Measurements from ENCODE around the gene PCID2.

The PCID2 gene

DNA sequence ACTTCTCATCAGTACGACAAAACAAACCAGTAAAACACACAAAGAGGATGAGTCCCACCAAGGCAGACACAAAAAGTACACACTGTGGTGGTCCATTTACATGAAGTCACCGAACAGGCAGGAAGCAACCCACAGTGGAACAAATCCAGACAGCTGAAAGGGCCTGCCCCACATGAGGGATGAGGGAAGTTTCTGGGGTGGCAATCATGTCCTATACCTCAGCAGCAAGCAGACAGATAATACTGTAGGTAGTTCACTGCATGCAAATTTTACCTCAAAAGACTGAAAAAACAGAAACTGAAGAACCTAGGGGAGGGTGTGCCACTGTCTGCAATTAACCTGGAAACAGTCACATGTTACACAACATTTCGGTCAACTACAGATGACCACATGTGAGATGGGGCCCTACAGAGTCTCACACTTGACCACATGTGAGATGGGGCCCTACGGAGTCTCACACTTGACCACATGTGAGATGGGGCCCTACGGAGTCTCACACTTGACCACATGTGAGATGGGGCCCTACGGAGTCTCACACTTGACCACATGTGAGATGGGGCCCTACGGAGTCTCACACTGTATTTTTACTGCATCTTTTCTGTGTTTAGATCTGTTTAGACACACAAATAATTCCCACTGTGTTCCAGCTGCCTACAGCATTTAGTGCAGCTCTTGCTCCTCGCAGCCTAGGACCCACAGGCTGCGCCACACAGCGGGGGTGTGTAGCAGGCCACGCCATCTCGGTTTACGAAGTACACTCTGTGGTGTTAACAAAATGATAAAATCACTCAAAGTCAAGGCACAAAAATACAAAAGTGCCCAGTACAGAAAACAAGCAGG lies 22.2 kb downstream of the PCID2 start:
- DNase-seq, result no peak

DNA sequence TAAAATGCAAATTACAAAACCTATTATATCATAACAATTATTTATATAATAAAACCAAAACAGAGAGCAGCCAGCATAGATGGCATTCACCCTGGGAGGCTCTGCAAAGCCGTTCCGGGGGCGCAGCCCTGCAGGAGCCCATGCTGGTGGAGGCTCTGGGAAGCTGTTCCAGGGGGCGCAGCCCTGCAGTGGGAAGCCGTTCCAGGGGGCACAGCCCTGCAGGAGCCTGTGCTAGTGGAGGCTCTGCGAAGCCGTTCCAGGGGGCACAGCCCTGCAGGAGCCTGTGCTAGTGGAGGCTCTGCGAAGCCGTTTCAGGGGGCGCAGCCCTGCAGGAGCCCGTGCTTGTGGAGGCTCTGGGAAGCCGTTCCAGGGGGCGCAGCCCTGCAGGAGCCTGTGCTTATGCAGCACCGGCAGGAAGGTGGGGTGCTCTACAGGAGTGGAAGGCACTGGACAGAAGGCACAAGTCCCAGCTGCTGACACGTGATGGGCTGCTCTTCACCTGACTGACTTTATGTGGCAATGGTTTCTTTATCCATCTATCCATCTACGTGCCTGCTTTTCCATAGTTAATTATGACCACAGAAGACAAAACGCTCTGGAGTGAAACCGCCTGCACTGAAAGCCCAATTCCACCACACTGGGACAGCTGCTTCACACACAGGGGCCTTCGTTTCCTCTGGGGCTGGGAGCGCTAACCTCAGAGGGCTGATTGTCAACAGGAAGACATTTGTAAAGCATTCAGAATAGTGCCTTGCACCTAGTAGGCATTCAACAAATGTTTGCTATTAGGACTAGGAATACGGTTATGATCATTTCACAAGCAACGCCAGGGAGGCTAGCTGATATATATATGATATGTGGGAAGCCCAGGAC lies 23.7 kb downstream of the PCID2 start:
- no peak for DNase-seq

DNA sequence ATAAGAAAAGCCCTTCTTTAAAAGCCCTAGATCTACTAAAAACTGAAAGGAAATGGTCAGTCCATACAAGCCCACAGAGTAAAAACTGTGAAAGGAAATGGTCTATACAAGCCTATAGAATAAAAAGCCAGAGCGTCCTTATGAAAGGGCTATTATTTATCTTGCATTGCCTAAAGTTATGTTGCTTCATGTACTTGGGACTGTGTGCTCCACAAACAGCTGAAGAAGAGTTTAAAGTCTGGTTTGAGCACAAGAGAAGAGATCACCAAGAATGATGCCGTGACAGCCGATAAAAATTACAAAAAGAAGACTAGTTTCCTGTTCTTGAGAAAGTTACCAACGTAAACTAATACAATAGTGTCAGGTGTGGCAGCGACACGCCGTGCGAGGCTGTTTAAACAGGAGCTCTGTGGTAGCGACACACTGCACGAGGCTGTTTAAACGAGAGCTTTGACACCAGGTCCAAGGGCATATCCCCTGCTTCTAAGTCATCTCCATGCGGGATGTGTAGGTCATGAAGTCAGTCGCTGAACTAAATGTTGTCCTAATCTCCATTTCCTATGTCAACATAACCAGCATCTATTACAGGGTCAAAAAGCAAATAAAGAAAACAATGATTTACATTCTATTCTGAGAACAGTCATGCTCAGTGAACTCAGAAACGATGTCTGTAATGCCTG lies 24.9 kb downstream of the PCID2 start:
- DNase-seq, result no peak

DNA sequence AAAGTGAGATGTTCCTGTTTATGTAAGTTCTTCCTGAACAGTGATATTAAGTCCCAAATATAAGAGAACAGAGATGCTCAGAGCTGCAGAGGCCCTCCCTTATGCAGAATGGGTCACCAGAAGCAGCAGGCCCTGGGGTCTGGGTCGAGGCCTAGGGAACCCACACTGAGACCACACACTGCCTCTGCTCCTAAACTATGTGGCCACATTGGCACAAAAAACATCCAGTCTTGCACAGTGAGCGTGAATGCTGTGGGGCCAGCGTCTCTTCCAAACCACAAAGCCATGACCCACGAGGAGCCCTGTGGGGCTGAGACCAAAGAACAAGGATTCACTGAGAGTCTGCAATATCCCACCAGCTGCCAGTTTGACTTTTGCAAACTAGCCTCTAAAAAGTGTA lies 26.4 kb downstream of the PCID2 start:
- no peak for DNase-seq

DNA sequence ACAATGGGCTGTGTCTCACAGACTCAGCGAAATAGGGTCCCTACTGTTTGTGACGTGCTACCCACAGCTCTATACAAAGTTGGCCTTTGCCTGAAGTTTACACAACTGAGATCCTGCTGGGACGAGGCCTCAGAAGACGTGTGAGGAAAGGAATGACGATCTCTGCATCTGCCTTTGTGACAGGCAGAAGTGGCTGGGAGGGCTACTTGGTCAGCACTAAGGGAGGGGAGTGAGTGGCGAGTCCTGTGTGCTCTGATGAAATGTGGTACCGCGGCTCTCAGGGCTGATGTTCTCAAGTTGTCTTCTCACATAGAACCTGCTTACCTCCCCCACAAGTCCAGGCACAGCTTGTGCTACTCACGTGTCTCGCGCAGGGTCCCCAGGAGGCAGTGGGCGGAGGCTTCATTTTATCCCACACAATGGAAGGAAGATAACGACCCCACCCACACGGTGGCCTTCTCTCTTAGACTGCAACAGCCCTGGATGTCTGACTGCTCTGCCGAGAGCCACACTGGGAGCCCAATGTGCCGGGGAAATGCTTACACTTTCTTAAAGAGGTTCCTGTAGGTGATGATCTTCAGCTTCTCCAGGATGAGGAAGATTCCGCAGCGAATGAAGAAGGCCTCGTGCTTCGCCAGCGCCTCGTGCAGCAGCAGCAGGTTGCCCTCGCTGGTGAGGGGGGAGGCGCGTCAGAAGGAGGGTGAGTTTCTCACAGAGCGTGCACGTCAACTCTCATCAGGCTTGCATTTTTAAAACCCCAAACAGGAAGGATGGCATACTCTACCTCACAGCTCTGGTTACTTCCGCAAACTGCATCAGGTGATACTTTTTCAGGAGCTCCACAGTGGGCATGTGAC lies 28.9 kb downstream of the PCID2 start:
- DNase-seq, result no peak

DNA sequence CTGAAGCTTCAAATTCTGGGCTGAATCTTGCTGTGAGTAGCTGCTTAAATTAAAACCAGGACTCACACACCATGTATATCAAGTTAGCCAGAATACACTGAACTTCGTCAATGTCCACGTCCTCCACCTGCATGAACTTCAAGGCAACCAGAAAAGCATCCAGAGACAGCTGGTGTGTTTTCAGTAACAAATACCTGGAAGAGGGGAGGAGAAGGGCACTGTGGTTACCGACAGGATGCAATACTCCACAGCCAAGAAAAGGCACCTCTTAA lies 29.6 kb downstream of the PCID2 start:
- no peak for DNase-seq

DNA sequence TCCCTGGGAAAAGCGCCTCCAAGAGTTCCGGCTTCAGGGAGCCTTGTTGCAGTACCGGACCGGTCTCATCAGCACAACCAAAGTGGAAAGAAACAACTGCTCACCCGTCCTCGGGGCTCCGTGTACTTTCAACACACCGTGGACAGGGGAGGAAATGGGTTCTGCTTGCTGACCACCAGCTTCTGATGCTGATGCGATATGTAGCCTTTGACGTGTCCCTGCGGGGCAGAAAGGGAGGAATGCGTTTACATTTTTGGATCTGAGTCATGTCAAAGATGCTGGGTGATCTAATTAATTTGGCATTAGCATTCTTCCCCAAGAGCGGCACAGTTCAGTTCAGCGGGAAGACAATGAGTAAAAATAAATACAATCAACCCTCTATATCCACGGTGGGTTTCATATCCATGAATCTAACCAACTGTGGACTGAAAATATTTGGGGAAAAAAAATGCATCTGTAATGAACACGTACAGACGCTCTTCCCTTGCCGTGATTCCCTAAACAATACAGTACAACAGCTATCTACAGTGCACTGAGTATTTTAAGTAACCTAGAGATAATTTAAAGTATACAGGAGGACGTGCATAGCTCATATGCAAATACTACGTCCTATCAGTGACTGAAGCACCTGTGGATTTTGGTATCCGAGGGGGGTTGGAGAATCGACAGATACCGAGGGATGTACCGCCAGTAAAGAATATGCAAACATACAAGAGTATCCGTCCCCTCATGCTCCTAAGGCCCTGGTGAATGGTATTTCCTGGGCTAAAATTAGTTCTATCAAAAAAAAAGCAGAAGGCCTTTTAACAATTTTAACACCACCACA lies 30.2 kb downstream of the PCID2 start:
- no peak for DNase-seq

DNA sequence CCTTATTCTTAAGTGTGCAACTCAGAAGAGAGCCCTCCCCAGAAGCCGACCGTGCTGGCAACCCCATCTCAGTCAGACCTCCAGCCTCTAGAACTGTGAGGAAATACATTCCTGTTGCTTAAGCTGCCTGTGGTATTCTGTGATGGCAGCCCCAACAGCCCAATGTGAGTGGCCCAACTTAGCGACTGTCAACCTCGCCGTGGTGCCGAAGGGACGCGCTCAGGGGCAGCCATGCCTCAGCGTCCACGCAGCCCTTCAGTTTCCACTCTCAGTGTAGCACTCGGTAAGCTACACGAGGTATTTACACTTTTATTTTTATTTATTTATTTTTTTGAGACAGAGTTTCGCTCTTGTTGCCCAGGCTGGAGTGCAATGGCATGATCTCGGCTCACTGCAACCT lies 31.6 kb downstream of the PCID2 start:
- DNase-seq, result no peak

DNA sequence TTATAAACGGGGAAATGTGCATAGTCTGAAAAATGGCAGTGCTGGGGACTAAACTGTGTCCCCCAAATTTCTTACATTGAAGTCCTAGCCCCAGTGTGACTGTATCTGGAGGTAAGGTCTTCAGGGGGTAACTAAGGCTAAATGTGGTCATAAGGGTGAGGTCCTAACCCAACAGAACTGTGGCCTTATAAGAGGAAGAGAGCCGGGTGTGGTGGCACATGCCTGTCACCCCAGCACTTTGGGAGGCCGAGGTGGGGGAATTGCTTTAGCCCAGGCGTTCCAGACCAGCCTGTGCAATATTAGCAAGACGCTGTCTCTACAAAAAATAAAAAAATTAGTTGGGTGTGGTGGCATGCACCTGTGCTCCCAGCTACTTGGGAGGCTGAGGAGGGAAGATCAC lies 32.2 kb downstream of the PCID2 start:
- no peak for DNase-seq

DNA sequence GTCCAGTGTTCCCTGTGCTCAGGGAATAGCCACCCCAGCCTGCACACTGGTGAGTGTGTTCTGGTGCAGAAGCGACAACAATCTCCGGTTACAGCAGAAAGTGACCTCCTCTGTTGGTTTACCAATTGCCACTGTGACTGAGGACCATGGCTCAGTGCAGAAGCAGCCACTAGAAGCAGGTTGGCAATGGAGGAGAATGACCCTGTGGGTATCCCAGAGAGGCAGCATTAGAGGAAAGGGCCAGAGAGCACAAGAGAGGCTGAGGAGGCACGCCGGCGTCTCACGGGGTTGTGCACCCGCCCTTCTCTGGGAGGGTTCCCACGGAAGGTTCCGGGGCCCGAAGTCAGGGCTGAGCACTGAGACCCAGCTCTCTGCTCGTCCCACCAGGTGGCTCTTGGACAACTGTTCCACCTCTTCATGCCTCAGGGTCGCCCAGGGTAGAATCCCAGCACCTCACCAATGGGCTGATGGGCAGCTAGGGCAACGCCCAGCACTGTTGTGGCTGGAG lies 36.0 kb downstream of the PCID2 start:
- no peak for DNase-seq

DNA sequence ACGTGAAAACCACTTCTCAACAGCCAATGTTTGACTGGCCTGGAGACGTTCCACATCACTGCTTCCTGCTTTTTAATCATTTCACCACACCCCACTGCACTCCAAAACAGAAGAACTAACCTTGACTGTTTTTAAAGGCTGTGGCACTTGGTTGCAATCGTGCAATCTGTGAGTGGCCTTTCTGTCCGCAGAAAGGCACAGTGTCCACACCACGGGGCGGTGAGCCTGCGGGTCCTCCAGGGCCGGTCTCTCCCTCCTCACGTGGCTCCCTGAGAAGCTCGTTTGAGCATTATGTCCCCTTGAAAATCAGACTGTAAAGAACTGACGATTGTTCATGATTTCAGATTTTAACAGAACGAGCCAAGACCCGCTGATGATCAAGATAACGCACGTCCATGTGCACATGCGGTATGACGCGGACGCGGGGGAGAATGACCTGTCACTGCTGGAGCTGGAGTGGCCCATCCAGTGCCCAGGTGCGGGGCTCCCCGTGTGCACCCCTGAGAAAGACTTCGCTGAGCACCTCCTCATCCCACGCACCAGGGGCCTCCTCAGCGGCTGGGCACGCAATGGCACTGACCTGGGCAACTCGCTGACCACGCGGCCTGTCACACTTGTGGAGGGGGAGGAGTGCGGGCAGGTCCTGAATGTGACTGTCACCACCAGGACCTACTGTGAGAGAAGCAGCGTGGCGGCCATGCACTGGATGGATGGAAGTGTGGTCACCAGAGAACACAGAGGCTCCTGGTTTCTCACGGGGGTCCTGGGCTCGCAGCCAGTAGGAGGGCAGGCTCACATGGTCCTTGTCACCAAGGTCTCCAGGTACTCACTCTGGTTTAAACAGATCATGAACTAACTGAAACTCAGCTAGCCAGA lies 37.0 kb downstream of the PCID2 start:
- no peak for DNase-seq

DNA sequence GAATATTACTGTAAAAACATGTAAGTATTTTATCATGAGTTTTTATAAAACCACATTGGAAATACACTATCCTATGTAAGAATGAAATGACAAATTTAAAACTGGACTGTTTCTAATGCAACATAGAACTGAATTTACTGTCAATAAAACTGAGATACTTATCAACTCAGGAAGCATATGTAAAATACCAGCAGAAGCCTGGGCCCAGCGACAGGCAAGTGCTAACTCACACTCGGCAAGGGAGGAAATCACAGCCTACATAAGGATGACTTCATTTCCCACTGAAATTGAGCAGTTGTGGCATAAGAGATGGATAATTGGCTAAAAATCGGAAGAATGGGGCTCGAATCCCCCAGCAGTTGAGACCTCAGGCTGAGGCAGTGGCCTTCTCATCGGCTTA lies 38.0 kb downstream of the PCID2 start:
- no peak for DNase-seq

DNA sequence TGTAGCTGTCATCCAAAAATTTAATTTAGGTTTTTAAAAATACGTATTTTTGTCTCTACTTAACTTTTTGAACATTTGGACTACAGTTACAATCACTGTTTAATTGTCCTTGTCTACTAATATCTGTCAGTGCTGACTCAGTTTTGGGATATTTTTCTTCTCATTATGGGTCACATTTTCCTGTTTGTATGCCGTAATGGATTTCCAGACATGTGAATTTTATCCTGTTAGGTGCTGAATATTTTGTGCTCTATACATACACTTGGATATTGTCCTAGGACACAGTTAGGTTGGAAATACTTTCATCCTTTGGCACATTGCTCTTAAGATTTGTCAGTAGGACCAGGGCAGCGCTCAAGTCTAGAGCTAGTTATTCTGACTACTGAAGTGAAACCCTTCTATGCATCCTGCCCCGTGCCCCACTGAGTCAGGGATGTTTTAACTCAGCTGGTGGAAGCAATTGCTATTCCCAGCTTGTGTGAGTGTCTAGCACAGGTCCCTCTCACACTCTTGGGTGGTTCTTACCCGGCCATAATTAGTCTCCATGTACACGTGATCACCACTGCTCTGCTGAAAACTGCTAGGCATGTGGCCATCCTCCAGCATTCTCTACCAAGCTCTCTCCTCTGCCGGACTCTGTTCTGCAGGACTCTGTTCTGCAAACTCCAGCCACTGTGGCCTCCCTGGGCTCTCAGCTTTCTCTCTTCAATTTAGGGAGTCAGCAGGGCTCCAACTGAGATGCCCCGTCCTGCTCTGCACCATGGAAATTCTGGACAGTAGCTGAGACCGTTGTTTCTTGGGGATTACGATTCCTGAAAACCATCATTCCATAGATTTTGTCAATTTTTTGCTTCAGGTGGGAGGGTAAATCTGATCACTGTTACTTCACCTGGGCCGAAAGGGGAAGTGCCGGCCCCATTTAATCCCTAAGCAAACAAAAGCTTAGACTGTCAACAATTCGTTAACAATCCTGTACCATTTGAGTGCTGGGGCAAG lies 38.9 kb downstream of the PCID2 start:
- DNase-seq, result no peak

DNA sequence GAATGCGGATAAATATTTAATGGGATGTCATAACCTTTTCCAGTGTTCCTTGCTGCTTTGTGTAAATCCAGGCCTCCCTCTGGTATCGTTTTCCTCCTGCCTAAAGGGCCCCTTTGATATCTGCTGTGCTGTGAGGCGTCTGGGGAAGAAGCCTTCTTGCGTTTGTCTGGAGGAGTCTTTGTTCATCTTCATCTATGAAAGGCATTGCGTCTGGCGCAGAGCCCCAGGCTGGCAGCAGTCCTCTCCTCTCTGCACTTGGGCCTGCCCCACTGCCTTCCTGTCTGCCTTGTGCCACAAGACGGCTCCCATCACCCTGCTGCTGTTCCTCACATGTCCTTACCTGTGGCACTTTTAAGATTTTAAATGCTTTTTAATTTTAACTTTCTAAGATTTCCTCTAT lies 40.3 kb downstream of the PCID2 start:
- no peak for DNase-seq

DNA sequence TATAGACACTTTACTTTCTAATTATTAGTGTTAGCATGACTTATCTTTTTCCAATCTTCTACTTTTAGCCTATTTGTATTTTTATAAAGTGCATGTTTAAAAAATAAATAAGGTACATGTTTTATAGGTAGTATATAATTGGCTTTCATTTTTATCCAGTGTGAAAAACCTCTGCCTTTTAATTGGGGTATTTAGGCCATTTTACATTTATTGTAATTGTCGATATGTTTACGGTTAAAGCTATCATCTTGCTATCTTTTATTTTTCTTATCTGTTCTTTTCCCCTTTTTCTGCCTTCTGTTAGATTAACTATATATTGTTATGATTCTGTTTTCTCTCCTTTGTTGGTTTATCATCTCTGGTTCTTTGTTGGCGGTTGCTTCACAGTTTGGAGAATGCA lies 40.9 kb downstream of the PCID2 start:
- no peak for DNase-seq

DNA sequence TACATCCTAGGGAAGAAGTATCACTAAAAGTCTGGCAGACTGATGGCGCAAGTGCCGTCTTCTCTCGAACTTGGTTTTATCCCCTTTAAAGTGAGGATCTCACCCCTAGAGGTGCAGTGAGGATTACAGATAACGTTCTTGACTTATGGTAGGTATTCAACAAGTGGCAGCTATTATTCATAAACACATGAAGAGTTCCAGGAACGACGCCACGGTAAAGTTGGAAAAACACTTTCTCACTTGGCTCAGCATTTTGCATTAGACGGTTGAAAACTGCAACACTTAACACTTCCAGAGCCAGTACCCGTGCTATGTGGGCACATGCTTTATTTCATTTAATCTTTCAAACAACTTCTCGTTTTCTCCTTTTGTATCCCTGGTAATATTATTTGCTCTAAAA lies 41.3 kb downstream of the PCID2 start:
- DNase-seq, result no peak

DNA sequence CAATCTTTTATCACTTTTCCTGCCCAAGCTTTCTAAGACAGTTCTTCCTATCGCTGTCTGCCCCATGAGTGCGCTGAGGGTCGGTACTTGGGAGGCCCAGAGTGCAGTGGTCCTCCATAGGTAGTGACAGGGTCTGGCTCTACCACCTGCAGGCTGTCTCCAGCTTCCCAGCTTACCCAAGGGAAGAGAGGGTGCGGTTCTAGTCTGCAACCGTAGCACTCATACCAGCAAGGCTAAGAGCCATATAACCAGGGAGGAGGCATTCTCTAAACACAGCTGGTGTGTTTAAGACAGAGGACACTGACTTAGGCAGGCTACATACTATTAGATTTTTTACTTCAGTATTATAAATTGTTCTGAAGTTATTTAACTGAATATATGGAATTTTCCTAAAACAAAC lies 41.8 kb downstream of the PCID2 start:
- DNase-seq, result no peak

DNA sequence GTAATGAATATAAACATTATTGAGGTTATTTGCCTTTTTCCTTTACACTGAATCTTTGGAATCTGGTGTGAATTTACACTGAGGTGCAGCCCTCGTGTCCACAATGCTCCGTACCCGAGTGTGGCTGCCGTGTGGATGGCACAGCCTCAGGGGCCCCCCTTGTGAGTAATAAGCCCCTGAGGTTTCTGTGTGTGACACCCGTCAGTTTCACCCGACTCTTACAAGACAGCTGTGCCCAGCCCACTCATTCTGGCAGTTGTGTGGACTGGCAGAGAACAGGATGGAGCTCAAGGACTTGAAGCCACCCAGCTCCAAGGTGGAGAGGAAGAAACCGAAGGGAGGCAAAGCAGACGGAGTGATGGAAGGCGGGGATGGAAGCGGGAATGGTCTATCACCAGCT lies 42.2 kb downstream of the PCID2 start:
- no peak for DNase-seq

DNA sequence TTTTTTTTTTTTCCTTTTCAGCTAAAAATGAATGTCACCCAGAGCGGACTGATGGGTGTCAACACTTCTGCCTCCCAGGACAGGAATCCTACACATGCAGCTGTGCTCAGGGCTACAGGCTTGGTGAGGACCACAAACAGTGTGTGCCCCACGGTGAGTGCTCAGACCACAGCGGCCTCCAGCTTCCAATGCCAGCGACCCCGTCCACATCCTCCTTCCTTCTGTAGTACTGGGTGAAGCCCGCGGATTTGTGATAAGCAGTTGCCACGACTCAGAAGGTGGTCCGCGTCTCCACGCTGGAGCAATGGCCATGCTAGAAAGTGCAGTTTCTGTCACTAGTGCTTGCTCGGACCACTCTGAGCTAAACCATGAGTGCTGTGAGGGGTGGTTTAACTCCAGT lies 44.0 kb downstream of the PCID2 start:
- DNase-seq, result no peak

Data from NCI-H2107 (cell line).